T-helper 2 cell treated with Interferon-gamma antibody and Interleukin-4, amounts not matched to agents 100 ng/mL and 5 ng/mL, for 36 hours (primary cell): ENCODE data around the gene MBD5. TPM values are rescaled to one million over a fixed set of nuclear protein-coding genes. Genes with fewer than 3 reads are reported as not detected.
"Not testable (repeated sequence)": the region's sequence is repeated elsewhere in the genome, so short reads cannot be mapped to it uniquely, and the experiment has no call there.

Experiments
- intact Hi-C: fragments of 100-400 bp; cut with micrococcal nuclease; formaldehyde crosslinking; loops from one replicate; pipeline ENCODE4 v1.15.1; 2023
- total RNA-seq: library from RNA; stranded (reverse); gene quantifications from 2 replicates; pipeline ENCODE4 v1.2.3, GENCODE V29; 2022

MBD5 gene
- 38.4 and 41.6 TPM in 2 replicates for total RNA-seq

DNA sequence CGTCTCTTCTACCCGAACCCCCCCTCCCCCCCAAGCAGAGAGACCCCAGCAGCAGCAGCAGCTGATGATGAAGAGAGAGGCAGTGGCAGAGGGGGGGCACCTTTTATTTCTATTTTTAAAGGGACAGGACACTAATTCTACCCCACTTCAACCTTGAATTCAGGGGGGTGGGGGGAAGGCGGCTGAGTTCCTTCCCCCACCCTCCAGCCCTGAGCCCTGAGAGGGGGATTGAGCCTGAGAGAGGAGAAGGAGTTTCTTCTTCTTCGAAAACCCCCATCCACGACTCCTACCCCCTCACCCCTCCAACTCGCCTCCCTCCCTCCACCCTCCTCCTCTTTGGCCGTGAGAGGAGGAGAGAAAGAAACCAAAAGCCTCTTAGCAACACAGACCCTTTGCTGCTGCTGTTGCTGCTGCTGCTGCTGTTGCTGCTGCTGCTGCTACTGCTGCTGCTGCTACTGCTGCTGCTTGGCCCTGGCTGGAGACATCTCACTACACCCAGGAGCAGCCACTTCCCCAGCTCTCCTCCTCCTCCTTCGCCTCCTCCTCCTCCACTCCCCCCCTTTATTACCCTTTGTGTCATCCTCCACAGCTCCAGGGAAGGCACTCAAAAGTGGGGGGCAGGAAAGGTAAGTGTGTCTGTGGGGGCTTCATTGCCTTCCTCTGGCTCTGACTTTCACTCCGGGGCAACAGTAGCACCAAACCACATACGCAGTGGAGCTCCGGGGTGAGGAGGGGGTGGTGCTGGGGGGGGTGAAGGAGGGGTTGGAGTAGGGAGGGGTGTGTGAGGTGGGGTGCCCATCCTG is at the start of gene MBD5:
MBD5 (plus strand) TSS at position 33 of the 803 bp plus-strand sequence.
- intact Hi-C loops, result loop anchor here (2.0 to 5.0 kb wide), 5 partner anchors 91 to 528 kb away; no protein-coding TSS in a partner anchor

DNA sequence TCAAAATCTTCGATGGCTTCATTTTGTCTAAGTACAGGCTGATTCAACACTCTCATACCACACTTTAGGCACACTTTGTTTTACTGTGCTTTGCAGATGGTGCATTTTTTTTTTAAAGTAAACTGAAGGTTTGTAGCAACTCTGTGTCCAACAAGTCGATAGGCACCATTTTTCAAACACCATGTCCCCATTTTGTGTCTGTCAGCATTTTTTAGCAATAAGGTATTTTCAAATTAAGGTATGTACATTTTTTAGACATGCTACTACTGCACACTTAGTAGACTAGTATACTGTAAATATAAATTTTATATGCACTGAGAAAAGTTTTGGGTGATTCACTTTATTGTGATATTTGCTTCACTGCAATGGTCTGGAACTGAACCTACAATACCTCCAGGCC is 44.8 kb upstream of the MBD5 start:
- intact Hi-C loops, result no loop called here

DNA sequence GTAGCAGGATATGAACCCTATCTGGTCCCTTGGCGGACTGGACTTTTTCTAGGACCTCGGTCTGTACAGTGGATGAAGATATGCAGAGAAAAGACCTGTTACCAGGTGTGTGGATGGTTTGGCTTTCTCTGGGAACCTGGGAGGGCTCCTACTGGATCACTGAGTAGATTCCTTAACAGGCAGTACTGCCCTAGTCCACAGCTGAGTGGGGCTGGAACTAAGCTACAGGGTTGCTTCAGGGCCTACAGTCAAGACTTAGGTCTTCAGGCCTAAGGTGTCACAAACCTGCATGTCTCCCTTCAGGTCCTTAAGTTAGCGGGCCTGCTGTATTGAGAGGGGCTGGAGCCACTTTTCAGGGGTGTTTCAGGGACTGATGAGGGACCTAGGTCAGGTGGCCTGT is 43.2 kb upstream of the MBD5 start:
- intact Hi-C loops, result no loop called here

DNA sequence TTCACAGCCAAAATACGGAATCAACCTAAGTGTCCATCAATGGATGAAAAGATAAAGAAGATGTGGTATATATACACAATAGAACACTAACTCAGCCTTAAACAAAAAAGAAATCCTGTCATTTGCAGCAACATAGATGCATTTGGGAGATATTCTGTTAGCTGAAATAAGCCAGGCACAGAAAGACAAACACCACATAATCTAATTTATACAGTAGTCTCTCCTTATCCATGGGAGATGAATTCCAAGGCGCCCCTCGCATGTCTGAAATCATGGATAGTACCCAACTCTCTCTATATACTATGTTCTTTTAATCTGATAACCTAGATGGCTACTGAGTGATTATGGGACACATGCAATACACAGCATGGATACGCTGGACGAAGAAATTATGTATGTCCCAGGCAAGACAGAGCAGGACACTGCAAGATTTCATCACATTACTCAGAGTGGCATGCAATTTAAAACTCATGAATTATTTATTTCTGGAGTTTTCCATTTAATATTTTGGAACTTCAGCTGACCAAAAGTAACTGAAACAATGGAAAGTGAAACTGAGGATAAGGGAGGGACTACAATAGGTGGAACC is 39.9 kb upstream of the MBD5 start:
- intact Hi-C loops, result no loop called here

DNA sequence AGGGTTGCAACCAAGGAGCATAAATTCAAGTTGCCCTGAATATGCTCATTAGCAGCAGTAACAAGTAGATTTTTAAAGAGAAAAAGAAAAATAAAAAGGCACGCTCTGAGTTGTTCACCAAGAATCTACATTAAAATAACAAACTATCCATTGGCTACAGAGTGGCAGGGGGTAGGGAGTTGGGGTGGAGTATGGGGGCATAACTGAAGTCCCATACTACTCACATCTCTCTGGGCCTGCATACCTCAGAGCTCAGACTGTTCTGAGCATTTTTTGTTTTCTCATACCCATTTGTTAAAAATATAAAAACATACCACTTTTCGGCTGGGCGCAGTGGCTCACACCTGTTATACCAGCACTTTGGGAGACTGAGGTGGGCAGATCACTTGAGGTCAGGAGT is 31.8 kb upstream of the MBD5 start:
- intact Hi-C loops, result no loop called here

DNA sequence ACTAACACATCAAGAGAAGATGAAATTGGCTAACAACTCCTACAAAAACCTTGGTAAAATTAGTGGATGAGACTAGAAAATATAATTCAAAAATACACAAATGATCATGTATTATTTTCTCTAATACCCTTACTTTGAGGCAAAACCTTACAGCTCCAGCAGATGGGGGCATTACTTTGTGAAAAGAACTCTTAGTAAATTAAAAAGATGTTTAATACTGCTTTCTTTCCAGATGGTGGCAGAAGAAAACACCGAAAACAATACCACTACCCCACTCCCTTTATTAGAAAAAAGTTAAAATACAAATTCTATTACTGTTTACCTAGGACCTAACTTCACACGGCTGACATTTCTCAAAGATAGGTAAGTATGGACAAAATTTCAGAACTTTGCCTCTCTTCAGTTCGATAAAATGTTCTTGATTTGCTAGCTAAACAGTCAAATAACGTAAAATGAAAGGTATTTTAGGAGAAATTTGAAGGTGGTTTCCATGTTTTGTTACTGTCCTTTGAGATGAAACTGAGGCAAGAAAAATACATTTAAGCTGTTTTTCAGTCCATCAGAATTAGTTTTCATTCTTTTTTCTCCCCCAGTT is 31.0 kb upstream of the MBD5 start:
- intact Hi-C loops, result loop anchor here (1.0 kb wide), 1 partner anchor 1000 kb away; no protein-coding TSS in a partner anchor

DNA sequence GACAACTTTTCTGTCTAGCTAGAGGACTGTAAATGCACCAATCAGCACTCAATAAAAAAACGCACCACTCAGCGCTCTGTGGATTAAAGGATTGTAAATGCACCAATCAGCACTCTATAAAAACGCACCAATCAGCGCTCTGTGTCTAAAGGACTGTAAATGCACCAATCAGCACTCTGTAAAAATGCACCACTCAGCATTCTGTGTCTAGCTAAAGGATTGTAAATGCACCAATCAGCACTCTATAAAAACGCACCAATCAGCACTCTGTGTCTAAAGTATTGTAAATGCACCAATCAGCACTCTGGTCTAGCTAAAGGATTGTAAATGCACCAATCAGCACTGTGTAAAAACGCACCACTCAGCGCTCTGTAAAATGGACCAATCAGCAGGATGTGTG is 25.9 kb upstream of the MBD5 start:
- intact Hi-C loops, result not testable (repeated sequence)

DNA sequence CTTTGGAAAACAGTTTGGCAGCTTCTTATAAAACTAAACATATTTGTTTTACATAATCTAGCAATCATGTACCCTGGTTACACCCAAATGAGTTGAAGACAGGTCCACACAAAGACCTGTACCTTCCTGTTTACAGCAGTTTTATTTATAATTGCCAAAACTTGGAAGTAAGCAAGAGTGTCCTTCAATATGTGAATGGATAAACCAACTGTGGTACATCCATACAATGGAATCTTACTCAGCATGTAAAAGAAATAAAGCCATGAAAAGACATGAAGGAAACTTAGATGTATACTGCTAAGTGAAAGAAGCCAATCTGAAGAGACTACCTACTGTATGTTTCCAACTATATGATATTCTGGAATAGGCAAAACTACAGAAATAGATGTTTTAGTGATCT is 24.1 kb upstream of the MBD5 start:
- intact Hi-C loops, result no loop called here

DNA sequence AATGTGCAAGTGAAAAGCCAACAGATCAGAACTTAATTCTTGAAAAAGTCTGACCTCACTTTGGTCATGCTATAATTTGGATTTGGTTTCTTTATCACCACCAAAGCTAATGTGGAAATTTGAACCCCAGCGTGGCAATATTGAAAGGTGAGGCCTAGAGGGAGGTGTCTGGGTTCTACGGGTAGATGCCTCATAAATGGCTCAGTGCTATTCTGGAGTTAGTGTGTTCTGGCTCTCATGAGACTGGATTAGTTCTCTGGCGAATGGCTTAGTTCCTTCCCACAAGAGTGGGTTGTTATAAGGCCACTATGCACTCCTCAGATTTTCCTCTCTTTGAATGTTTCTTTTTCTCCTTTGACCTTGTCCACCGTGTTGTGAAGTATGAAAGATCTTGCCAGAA is 22.7 kb upstream of the MBD5 start:
- intact Hi-C loops, result no loop called here

DNA sequence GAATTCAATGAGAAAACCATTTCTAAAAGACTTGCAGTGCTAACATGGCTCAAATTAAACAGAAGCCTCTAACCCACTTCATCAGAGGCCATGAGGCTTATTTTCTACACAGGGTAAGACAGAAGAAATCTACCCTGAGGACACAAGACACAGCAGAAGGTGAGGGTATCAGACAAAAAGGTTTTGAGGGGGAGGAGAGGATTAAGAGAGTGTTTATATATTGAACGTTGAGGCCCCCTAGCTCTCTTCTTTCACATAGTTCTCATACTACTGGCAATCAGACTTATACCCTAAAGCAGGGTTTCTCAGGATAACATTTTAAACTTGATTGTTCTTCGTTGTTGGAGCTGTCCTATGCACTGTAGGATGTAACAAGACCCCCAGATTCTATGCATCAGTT is 21.8 kb upstream of the MBD5 start:
- intact Hi-C loops, result no loop called here

DNA sequence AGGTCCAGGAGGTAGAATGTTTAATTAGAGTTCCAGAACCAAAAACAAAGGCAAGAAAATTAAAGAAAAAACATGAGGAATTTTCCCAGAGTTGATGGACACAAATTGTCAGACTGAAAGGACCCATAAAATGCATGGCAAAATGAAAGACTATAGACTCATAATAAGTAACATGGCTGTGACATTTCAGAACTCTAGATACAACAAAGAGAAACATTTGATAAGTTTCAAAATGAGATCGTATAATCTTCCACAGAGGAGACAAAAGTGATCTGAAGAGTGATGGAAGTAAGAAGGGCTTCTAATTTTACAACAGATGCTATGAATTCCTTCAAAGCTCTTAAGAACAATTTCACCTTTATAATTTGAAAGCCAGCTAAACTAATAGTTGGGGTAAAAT is 20.8 kb upstream of the MBD5 start:
- intact Hi-C loops, result no loop called here

DNA sequence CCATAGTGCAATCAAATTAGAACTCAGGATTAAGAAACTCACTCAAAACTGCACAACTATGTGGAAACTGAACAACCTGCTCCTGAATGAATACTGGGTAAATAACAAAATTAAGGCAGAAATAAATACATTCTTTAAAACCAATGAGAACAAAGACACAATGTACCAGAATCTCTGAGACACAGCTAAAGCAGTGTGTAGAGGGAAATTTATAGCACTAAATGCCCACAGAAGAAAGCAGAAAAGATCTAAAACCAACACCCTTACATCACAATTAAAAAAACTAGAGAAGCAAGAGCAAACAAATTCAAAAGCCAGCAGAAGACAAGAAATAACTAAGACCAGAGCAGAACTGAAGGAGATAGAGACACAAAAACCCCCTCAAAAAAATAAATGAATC is 18.5 kb upstream of the MBD5 start:
- intact Hi-C loops, result not testable (repeated sequence)

DNA sequence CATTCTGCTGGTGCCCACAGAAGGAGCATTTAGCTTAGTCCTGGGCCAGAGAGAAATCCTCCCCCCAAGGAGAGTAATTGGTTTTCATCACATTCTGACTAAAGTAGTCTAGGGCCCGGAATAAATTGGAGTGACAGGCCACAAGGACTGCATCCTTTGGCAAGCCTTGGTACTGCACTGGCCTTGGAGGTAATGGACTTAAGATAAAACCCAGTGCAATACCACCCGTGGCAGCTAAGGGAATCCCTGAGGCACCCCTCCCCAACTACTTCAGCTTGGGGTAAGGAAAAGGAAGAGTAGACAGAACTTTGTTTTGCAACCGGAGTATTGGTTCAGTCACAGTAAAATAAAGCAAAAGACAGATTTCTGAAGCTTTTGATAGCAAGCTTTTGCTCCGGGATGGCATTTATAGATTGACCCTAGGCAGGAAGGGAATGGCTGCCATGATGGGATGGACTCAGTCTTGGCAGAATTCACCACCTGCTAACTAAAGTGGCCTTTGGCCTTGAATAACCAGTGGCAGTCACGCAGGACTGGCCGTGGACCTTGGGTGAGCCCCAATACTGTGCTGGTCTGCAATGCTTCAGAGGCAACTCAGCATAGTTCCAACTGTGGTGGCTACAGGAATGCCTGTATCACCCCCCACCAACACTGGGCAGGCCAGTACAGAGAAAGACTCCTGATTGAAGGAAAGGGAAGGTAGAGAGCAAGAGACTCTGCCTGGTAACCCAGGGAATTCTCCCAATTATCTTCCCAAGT is 14.5 kb upstream of the MBD5 start:
- intact Hi-C loops, result no loop called here

DNA sequence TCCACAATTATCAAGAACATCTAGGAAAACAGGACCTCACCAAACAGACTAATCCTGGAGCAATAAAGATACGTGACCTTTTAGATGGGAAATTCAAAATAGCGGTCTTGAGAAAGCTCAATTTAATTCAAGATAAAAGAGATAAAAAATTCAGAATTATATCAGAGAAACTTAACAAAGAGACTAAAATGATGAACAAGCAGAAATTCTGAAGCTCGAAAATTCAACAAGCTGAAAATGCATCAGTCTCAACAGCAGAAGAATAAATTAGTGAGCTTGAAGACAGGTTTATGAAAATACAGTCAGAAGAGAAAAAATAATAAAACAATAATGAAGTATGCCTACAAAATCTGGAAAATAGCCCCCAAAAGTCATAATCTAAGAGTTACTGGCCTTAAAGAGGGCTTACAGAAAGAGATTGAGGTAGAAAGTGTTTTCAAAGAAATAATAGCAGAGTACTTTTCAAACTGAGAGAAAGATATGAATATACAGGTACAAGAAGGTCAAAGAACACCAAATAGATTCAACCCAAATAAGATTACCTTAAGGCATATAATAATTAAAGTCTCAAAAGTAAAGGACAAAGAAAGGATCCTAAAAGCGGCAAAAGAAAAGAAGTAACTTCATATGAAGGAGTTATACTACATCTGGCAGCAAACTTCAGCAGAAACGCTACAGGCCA is 13.5 kb upstream of the MBD5 start:
- intact Hi-C loops, result no loop called here

DNA sequence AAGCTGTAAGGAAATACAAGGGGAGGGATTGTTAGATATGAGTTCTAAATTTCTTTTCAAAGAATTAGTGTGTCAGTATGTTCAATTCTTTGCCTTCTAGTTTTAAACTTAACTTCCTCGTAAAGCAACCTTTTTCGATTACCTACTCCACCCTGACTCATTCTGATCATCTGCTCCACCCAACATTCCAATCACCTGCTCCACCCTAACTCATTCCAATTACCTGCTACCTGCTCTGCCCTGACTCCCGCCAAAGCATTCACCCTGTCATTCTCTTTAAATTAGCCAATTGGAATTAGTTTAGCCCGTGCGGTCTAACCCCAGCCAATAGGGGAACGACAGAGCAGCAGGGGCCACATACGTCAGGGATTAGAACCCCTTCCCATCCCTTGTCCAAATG is 12.5 kb upstream of the MBD5 start:
- intact Hi-C loops, result not testable (repeated sequence)

DNA sequence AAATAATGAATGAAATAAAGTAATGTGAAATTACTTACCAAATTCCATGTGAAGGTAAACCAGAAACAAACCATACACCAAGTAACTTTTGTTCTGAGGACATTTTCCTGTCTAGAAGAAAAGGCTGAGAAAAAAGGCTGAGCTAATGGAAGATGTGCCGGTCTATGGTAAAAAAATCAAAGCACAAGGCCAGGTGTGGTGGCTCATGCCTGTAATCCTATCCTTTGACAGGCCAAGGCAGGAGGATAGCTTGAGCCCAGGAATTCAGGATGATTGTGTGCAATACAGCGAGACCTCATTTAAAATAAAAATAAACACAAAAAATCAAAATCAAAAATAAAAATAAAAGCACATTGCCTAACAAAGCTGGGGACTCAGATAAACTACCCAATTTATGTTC is 7.0 kb upstream of the MBD5 start:
- intact Hi-C loops, result no loop called here

DNA sequence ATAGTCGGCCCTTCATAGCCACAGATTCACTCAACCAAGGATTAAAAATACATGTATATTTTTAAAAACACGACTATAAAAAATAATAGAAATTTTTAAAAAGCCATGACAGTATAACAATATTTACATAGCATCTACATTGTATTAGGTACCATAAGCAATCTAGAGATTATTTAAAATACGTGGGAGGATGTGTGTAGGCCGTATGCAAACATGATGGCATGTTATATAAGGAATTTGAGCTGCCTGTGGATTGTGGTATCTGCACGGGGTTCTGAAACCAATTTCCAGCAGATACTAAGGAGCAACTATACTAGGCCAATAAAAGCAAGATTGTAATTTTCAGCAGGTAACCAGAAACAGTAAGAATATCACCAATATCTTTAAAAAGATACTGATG is 6.3 kb upstream of the MBD5 start:
- intact Hi-C loops, result no loop called here

DNA sequence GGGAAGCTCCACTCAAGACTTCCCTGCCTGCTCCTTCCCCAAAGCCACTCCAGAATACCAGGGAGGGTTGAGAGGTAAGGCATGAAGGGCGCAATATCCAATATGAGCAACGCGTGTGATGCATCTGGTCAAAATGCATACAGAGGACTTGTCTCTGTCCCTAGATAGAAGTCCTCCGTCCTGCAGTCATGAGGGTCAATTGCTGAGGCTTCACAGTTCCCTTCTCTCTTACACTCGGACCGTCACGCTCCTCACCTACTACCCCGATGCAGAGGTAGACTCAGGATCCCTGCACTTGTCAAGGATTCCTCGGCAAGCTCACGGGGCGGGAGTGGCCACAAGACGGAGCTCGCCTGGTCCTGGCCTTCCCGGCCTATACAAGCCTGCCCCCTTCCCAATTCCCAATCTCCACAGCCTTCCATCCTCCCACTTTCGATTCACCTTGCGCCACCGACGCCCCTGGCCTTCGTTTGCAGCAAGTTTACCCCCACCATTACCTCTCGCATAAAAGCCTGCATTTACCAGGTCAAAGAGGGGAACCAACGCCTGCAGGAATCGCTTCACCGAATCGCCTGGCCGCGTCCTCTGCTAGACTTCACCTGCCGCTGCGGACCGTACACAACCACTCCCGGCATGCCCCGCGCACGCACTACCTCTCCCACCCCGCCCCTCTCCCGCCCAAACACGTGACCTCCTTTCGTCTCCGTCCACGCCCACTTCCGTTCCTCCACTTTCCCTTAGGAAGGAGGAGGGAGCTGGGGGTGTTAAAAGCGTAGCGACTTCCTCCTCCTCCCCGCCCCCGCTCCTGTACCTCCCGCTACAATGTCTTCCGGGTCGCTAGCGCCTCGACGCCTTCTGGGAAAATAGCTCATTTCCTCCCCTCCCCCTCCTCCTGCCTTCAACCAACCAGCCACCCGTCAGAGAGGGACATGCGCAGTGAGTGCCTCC is 506 bp upstream of the MBD5 start, which contains the start of gene ORC4:
ORC4 (minus strand) TSS at position 627 of the 948 bp plus-strand sequence. CDS start 44,779 bp downstream, outside the sequence.
- intact Hi-C loops, result loop anchor here (1.0 to 5.0 kb wide), 13 partner anchors 92 to 1567 kb away; partner anchors contain the start of gene MMADHC

DNA sequence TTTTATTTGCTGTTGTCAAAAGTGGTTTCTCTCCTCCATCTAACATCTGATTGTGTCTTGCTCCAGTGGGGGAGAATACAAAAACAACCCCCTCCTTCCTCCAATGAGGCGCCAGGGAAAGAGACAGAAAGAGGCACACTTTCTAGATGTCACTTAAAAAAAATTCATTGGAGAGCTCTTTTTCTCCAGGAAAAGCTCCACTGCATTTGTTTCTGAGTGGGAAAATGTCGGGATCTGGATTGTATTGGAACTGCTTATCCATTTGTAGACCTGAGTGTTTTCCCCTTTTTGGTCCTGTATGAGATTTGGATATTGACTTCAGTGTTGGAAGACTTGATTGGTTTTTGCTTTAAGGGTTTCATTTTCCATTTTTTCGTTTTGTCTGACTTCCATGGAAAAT is 995 bp downstream of the MBD5 start:
- intact Hi-C loops, result loop anchor here (2.0 to 5.0 kb wide), 5 partner anchors 90 to 529 kb away; no protein-coding TSS in a partner anchor

DNA sequence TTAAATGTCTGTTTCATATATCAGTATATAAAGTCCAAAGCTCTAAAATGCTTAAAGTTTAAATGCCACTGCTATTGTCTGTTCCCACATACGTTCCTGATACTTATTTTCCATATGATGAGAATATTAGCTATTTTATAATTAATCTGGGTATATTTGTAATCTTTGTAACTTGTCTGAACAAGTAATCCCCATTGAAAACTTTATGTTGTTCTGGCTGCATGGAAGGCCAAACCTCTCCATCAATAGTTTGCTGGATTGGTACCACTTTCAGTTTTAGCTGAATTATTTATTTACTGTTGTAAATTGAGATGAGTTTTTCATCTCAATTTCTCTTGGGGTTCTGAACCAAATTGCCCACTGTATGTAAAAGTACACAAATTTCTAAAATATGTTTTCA is 1.5 kb downstream of the MBD5 start:
- intact Hi-C loops, result loop anchor here (5.0 kb wide), 2 partner anchors 90 to 505 kb away; no protein-coding TSS in a partner anchor
